GM21528 (cell line): ENCODE measurements around the gene CD22.
"Not testable (repeated sequence)": the region's sequence is repeated elsewhere in the genome, so short reads cannot be mapped to it uniquely, and the experiment has no call there.

Experiments used
- ATAC-seq: cut with Tn5 transposase; IDR thresholded peaks from one replicate; pipeline ENCODE4 v1.9.1; 2021; ENCODE audit warnings: mild to moderate bottlenecking, moderate library complexity; ENCODE audit not compliant: unreplicated experiment, low FRiP score

Gene CD22

DNA sequence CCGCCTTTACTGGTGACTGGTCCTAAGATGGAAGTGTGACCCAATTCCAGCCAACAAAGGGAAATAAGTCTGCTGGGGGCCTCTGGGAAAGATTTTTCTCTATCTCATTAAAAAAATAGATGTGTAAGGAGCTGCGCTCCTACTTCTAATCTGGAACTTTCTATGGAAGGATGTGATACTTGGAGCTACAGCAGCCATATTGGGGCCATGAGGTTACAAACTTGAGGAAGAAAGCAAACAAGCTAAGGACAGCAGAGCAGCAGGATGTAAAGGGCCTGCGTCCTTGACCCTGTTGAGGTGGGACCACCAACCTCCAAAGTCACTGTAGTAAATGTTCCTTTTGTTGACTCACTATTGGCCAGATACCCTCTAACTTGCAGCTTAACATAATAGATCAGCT, 49.4 kb downstream of the CD22 start:
- ATAC-seq = no peak

DNA sequence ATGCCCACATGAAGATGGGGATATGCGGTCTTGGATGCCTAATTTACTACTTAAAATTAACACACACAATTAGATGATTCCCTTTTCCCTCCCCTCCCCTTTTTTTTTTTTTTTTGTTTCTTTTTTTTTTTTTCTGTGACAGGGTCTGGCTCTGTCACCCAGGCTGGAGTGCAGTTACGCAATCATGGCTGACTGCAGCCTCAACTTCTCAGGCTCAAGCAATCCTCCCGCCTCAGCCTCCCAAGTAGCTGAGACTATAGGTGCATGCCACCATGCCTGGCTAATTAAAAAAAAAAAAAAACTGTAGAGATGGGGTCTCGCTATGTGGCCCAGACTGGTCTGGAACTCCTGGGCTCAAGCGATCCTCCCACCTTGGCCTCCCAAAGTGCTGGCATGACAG, 50.6 kb downstream of the CD22 start:
- not testable (repeated sequence) for ATAC-seq

- no peak for ATAC-seq
These were observed 51.0 kb downstream of the CD22 start for GRCh38 chr19:35379992-35380391.

GRCh38 chr19:35380450-35381124, 51.6 kb downstream of the CD22 start:
- no peak for ATAC-seq

- no peak for ATAC-seq
These were observed 52.3 kb downstream of the CD22 start for GRCh38 chr19:35381318-35381717.

GRCh38 chr19:35381926-35382325, 52.9 kb downstream of the CD22 start:
- ATAC-seq = no peak

DNA sequence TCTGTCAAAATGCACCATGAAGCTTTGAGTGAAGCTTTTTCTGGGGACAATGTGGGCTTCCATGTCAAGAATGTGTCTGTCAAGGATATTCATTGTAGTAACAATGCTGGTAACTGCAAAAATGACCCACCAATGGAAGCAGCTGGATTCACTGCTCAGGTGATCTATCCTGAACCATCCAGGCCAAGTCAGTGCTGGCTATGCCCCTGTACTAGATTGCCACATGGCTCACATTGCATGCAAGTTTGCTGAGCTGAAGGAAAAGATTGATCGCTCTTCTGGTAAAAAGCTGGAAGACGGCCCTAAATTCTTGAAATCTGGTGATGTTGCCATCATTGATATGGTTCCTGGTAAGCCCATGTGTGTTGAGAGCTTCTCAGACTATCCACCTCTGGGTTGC, 54.5 kb downstream of the CD22 start:
- ATAC-seq = no peak

DNA sequence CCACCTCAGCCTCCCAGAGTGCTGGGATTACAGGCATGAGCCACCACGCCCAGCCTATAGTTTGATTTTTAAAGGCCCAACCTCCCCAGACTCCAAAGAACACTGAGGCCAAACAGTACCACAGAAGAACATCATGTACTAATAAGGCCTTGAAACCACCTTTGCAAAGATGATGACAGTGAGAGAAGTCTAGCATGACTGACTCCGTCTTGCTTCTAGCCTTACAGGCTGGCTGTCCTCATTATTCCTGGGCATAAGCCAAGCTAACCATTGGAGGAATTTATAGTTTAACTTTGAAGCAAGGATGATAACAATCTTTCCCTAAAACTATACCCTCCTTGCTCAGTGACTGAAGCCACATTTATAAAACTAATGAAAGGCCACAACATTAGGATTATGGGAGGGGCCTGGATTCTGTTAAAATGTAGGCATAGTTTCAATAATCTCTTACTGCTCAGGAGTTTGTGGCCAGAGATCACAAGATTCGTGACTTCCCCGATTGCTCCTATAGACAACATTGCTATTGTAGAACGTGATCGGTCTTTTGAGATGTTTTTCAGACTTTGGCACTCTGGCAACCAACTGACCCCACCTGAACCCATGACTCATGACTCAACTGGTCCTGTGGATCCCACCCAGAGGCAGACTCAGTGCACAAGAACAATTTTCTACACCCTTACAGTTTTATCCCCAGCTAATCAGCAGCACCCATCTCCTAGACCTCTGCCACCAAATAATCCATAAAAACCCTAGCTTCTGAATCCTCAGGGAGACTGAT, 59.5 kb downstream of the CD22 start:
- ATAC-seq = no peak

DNA sequence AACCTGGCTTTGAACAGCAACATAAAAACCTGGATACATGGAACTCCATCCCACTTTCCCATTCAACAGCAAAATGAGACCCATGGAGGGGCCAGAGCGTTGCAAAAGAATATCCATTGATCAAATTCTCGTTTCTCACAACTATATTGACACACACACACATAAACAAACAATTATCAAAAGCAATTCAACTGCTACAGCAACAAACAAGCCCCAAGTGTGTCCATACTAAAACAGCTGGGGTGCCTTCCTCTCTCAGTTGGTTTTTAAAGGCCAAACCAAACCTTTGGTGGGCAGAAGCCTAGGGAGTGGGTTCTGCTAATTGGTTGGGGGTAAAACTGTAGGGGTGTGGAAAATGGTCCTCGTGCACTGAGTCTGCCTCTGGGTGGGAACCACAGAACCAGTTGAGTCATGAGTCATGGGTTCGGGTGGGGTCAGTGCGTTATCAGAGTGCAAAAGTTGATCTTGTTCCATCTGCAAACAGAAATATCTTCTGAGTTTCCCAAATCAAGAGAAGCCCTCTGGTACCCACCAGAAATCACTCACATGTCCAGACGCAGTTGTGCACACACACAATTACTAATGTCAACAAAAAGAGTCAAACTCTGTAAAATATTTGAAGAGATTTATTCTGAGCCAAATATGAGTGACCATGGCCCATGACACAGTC, 60.3 kb downstream of the CD22 start:
- no peak for ATAC-seq

DNA sequence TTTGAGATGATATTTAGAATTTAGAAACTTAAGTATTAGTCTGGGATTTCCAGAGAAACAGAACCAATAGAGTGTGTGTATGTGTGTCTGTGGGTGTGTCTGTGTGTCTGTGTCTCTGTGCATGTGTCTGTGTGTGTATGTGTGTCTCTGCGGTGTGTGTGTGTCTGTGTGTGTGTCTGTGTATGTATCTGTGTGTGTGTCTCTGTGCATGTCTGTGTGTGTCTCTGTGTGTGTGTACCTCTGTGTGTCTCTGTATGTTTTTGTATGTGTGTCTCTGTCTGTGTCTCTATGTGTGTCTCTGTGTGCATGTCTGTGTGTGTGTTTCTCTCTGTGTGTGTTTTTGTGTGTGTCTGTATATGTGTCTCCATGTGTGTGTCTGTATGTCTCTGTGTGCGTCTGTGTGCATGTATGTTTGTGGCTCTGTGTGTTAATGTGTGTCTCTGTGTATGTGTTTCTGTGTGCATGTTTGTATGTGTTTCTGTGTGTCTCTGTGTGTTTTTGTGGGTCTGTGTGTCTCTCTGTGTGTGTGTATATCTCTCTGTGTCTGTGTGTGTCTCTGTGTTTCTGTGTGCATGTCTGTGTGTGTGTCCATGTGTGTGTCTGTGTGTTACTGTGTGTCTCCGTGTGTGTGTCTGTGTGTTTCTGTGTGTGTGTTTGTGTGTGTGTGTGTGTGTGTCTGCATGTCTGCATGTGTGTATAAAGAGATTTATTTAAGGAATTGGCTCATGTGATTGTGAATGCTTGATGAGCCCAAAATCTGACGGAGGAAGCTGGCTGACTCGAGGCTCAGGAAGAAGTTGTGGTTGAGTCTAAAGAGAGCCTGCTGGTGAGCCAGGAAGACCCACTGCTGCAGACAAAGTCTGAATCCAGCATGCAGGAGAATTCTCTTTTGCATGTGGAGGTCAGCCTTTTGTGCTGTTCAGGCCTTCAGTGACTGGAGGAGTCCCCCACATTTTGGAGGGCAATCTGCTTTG, 64.0 kb downstream of the CD22 start:
- ATAC-seq = no peak

DNA sequence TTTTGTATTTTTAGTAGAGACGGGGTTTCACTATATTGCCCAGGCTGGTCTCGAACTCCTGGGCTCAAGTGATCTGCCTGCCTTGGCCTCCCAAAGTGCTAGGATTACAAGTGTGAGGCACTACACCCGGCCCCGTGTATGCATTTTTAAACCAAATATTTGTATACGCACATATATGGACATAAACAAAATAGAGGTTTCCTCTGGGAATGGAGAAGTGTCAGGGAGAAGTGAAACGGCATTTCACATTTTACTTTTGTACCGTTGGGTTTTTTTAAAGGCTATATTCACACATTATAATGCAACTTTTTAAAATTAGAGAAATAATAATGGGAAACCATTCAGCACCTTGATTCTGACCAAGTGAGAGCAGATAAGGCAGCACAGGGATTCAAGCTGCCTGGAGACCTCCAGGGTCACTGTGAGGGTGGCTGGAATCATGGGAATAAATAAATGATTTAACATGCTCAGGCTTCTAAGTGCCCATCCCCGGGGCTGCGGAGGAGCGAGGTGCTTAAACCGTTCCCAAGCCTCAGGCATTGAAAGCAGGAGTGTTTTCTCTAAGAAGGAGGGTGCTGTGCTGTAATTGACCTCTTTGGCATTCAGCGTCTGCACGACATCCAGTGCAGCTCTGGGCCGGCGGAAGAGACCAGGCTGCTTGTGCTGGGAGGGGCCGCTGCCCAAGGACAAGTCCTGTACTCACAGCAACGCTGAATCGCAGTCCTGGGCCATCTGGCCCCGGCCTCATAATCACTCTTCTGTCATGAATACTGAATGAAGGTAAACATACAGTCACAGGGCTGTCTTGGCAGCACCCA, 66.6 kb downstream of the CD22 start:
- ATAC-seq = no peak

DNA sequence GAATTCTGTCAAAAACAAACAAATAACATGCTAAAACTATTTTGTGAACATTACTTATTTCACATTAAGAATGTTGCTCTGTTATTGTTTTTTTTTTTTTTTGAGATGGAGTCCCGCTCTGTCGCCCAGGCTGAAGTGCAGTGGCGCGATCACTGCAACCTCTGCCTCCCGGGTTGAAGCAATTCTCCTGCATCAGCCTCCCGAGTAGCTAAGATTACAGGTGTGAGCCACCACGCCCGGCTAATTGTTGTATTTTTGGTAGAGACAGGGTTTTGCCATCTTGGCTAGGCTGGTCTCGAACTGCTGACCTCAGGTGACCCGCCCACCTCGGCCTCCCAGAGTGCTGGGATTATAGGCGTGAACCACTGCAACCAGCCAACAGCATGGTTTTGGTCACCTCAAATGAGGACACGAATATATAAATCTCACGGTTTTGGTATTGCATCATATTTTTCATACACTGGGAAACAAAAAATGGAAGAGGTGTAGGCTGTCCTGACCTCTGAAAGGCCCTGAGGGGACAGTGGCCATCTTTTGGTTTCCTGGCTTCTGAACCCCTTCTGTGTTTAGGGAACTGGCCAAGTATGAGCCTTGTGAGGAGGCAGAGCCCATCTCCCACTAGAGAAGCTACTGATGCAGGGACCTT, 67.4 kb downstream of the CD22 start:
- ATAC-seq = no peak
